ENCODE data around the gene KLK11. TPM values are rescaled to one million over a fixed set of nuclear protein-coding genes. Genes with fewer than 3 reads are reported as not detected.
"Not testable (repeated sequence)": the region's sequence is repeated elsewhere in the genome, so short reads cannot be mapped to it uniquely, and the experiment has no call there.

KLK11 gene
- total RNA-seq, 1 experiment from 2014 or later: not detected

- in situ Hi-C loops (cut with HindIII; ENCODE audit: low sequenced_read_pairs): no loop called here
- DNase-seq (ENCODE audit: low spot score): no peak
Observed at GRCh38 chr19:51010066-51010795, 16.2 kb downstream of the KLK11 start.

GRCh38 chr19:51009061-51009891 is 17.1 kb downstream of the KLK11 start:
- in situ Hi-C loops (cut with HindIII; ENCODE audit: low sequenced_read_pairs): no loop called here

GRCh38 chr19:51007488-51007887 is 18.9 kb downstream of the KLK11 start:
- in situ Hi-C loops (cut with HindIII; ENCODE audit: low sequenced_read_pairs): no loop called here
- DNase-seq (ENCODE audit: low spot score): no peak

More at GRCh38 chr19:51009061-51009891, 17.1 kb downstream of the KLK11 start:
- DNase-seq (ENCODE audit: low spot score): no peak

GRCh38 chr19:51006406-51006805 is 20.0 kb downstream of the KLK11 start:
- in situ Hi-C loops (cut with HindIII; ENCODE audit: low sequenced_read_pairs): no loop called here
- DNase-seq (ENCODE audit: low spot score): no peak

GRCh38 chr19:51005248-51005647 is 21.2 kb downstream of the KLK11 start:
- DNase-seq (ENCODE audit: low spot score): no peak
- in situ Hi-C loops (cut with HindIII; ENCODE audit: low sequenced_read_pairs): no loop called here

GRCh38 chr19:51003316-51003715 is 23.1 kb downstream of the KLK11 start:
- in situ Hi-C loops (cut with HindIII; ENCODE audit: low sequenced_read_pairs): no loop called here

GRCh38 chr19:51002542-51003311 is 23.7 kb downstream of the KLK11 start:
- in situ Hi-C loops (cut with HindIII; ENCODE audit: low sequenced_read_pairs): no loop called here
- DNase-seq (ENCODE audit: low spot score): no peak

More at GRCh38 chr19:51003316-51003715, 23.1 kb downstream of the KLK11 start:
- DNase-seq (ENCODE audit: low spot score): no peak

- in situ Hi-C loops (cut with HindIII; ENCODE audit: low sequenced_read_pairs): no loop called here
- DNase-seq (ENCODE audit: low spot score): no peak
Observed at GRCh38 chr19:51002089-51002532, 24.3 kb downstream of the KLK11 start.

- in situ Hi-C loops (cut with HindIII; ENCODE audit: low sequenced_read_pairs): no loop called here
- no peak for DNase-seq (ENCODE audit: low spot score)
Observed at GRCh38 chr19:51001515-51001914, 24.9 kb downstream of the KLK11 start, which contains the start of gene KLK8. KLK8 (minus strand) TSS chr19:51001604; CDS start chr19:51001167, 437 bp downstream.

GRCh38 chr19:51000981-51001380 is 25.4 kb downstream of the KLK11 start:
- DNase-seq (ENCODE audit: low spot score): no peak
- in situ Hi-C loops (cut with HindIII; ENCODE audit: low sequenced_read_pairs): no loop called here

GRCh38 chr19:51000426-51000825 is 26.0 kb downstream of the KLK11 start:
- in situ Hi-C loops (cut with HindIII; ENCODE audit: low sequenced_read_pairs): no loop called here
- no peak for DNase-seq (ENCODE audit: low spot score)

- in situ Hi-C loops (cut with HindIII; ENCODE audit: low sequenced_read_pairs): no loop called here
- no peak for DNase-seq (ENCODE audit: low spot score)
Observed at GRCh38 chr19:50998686-50999085, 27.7 kb downstream of the KLK11 start.

- DNase-seq (ENCODE audit: low spot score): no peak
- in situ Hi-C loops (cut with HindIII; ENCODE audit: low sequenced_read_pairs): no loop called here
Observed at GRCh38 chr19:50998061-50998460, 28.4 kb downstream of the KLK11 start.

GRCh38 chr19:50994129-50994528 is 32.3 kb downstream of the KLK11 start:
- in situ Hi-C loops (cut with HindIII; ENCODE audit: low sequenced_read_pairs): no loop called here
- no peak for DNase-seq (ENCODE audit: low spot score)

- in situ Hi-C loops (cut with HindIII; ENCODE audit: low sequenced_read_pairs): no loop called here
- no peak for DNase-seq (ENCODE audit: low spot score)
Observed at GRCh38 chr19:50992666-50993035, 33.8 kb downstream of the KLK11 start.

GRCh38 chr19:50984416-50984815 is 42.0 kb downstream of the KLK11 start:
- in situ Hi-C loops (cut with HindIII; ENCODE audit: low sequenced_read_pairs); DNase-seq (ENCODE audit: low spot score): not testable (repeated sequence)

- in situ Hi-C loops (cut with HindIII; ENCODE audit: low sequenced_read_pairs): no loop called here
- no peak for DNase-seq (ENCODE audit: low spot score)
Observed at GRCh38 chr19:50983625-50984292, 42.7 kb downstream of the KLK11 start, which contains the start of gene KLK7. KLK7 (minus strand) TSS chr19:50983917; CDS start chr19:50982399, 1,518 bp downstream.

- in situ Hi-C loops (cut with HindIII; ENCODE audit: low sequenced_read_pairs): no loop called here
Observed at GRCh38 chr19:50982186-50982585, 44.2 kb downstream of the KLK11 start.

GRCh38 chr19:50981587-50982146 is 44.7 kb downstream of the KLK11 start:
- in situ Hi-C loops (cut with HindIII; ENCODE audit: low sequenced_read_pairs): no loop called here
- no peak for DNase-seq (ENCODE audit: low spot score)

More at GRCh38 chr19:50982186-50982585, 44.2 kb downstream of the KLK11 start:
- no peak for DNase-seq (ENCODE audit: low spot score)

Data from G401 (cell line).